Kidney epithelial cell (primary cell): ENCODE results near the gene NECAB2. TPM values are rescaled to one million over a fixed set of nuclear protein-coding genes. Genes with fewer than 3 reads are reported as not detected.

ENCODE experiments used
- DNase-seq: peaks from one replicate; pipeline ENCODE4 v3.0.0-alpha.2; 2010; ENCODE audit warnings: low read depth
- H3K27me3 ChIP-seq: 2 replicates; pipeline ENCODE4 v1.6.0; 2011; ENCODE audit warnings: low read length; ENCODE audit not compliant: control insufficient read depth, insufficient read depth
- H3K36me3 ChIP-seq: 2 replicates; pipeline ENCODE4 v1.5.1; 2011; ENCODE audit warnings: low read length; ENCODE audit not compliant: control insufficient read depth, insufficient read depth
- H3K4me3 ChIP-seq: 2 replicates; pipeline ENCODE4 v1.5.1; 2011; ENCODE audit warnings: low read depth, mild to moderate bottlenecking, control low read depth, low read length
- CTCF ChIP-seq: IDR thresholded peaks from 2 replicates; pipeline ENCODE4 v1.5.1; 2011; ENCODE audit warnings: mild to moderate bottlenecking, moderate library complexity, low read length, control low read depth, inconsistent platforms; ENCODE audit not compliant: insufficient read depth, poor library complexity, severe bottlenecking
- total RNA-seq: library from RNA; depleted of rRNA; stranded (reverse); fragments of >200 nt; gene quantifications from 2 replicates; pipeline ENCODE4 v1.2.3, GENCODE V29; 2015

The NECAB2 gene
- total RNA-seq, 1 donor from 2014 or later: not detected

DNA sequence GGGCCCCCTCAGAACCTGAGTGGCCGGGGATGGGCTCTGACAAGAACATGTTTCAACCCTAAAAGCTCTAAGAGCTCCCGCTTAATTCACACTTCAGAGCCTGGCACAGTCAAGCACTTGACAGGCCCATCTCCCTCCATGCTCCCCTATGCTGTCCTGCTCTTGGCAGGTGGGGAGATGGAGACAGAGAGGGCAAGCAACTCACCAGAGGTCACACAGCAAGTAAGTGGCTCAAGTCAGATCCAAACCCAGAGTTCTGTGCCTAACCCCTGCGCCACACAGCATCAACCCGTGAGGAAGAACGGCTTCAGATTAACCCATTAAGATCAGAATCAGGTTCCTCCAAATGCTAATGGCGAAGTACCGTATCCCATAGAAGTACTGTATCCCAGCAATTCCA, 36.4 kb downstream of the NECAB2 start:
- DNase-seq: no peak
- peaks cover 24% of the 10 kb centered on the region for H3K27me3 ChIP-seq
- no peak overlapping the region for H3K4me3 ChIP-seq
- no peaks in the 10 kb centered on the region for H3K36me3 ChIP-seq
- no peak for TF ChIP-seq CTCF

DNA sequence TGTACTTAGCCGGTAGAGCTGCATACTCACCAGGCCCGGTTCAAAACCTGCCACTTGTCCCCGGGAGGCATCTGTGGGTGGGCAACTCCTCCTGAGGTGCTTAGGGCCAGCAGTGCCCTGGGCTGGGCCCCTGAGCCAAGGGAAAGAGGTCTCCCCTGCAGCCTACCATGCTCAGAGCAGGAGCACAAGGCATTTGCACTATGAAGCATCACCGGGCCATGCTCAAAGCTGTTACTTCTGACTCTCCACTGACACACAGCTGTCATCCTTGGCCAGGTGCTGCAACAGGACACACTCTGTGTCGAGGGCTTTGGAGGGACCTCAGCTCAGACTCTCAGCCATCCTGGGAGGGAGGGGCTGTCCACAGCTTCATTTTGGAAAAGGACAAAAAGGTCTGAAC, 37.3 kb downstream of the NECAB2 start:
- Histone ChIP-seq H3K4me3 (no peak overlapping the region), H3K36me3 (no peaks in the 10 kb centered on the region), H3K27me3 (peaks cover 26% of the 10 kb centered on the region)
- TF ChIP-seq CTCF: no peak
- no peak for DNase-seq

DNA sequence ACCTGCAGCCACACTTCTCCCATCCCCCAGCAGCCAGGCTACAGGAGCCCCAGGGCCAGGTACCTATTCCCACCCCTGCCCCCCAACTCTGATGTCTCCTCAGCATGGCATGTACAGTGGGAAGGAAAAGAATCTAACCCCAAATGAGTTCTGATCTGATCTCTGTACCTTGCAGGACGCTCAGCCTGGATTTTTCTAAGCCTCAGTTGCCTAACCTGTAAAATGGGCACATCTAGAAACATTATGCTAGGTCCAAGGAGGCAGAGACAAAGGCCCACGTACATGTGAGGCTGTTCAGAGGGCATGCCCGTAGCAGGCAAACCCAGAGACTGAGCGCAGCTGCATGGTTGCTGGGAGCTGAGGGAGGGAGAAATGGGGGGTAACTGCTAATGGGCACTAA, 39.5 kb downstream of the NECAB2 start:
- no peak overlapping the region for H3K4me3 ChIP-seq
- H3K36me3 ChIP-seq: no peaks in the 10 kb centered on the region
- DNase-seq: no peak
- TF ChIP-seq CTCF: no peak
- peaks cover 19% of the 10 kb centered on the region for H3K27me3 ChIP-seq

DNA sequence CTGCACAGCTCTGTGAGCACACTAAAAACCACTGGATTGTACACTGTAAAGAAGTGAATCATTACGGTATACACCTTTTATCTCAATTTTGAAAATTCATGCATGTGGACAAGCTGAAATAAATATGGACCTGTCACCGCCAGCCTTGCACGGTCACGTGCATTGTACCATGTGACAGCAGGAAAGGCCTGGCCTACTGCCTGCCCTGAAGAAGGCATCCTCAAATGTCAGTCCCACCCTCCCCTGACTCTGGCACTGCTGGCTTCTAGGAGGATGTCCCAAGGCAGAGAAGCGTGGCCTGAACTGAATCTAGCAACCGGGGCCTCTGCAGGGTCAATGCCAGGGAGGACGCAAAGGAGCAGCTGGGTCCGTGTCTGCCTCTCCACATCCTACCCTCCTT, 39.9 kb downstream of the NECAB2 start:
- H3K36me3 ChIP-seq: no peaks in the 10 kb centered on the region
- DNase-seq: no peak
- no peak overlapping the region for H3K4me3 ChIP-seq
- peaks cover 17% of the 10 kb centered on the region for H3K27me3 ChIP-seq
- no peak for TF ChIP-seq CTCF

DNA sequence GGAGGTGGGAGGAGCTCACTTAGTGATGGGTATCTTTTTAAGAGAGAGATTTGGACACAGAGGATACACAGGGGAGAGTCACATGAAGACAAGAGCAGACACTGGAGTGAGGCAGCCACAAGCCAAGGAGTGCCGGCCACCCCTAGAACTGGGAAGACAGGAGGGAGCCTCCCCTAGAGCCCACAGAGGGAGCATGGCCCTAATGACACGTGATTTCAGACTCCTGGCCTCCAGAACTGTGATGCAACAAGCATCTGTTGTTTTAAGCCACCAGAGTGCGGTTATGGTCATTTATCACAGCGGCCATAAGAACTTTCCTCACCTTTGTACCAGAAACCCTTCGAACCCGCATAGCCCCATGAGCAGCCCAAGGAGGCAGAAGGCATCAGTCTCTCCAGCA, 41.2 kb downstream of the NECAB2 start:
- TF ChIP-seq CTCF: no peak
- DNase-seq: no peak
- no peaks in the 10 kb centered on the region for H3K36me3 ChIP-seq
- no peak overlapping the region for H3K4me3 ChIP-seq
- peaks cover 14% of the 10 kb centered on the region for H3K27me3 ChIP-seq

- DNase-seq: peak; percentile 23
- no peak for TF ChIP-seq CTCF
- H3K36me3 ChIP-seq: no peaks in the 10 kb centered on the region
- H3K4me3 ChIP-seq: no peak overlapping the region
- H3K27me3 ChIP-seq: peaks cover 2% of the 10 kb centered on the region
These were observed 45.9 kb downstream of the NECAB2 start for GRCh38 chr16:84013787-84014569.
